ENCODE data around the gene SRGAP1. TPM values are rescaled to one million over a fixed set of nuclear protein-coding genes. Genes with fewer than 3 reads are reported as not detected.

Gene SRGAP1
- total and polyA plus RNA-seq, 2 of the 4 experiments (the other 2 are of a cell fraction), result 10.0 to 10.2 TPM

GRCh38 chr12:64147011-64147631, 302.6 kb downstream of the SRGAP1 start:
- H3K56ac ChIP-seq (ENCODE audit: extremely low read depth, insufficient read depth, low read length), result no peak overlapping the region
- no peak overlapping the region for H2BK120ac ChIP-seq (ENCODE audit: low read depth, low read length)
- ATAC-seq (ENCODE audit: low read depth) (no peak), DNase-seq (no peak)
- CTCF ChIA-PET, result interaction anchor here (0.7 kb wide), 1 partner anchor 109 kb away, joined by 3 read pairs; no protein-coding TSS in a partner anchor
- peak overlapping the region; percentile 24 for H2AFZ ChIP-seq (replicated peaks; ENCODE audit: low read length, poor library complexity)
- dilution Hi-C loops (cut with HindIII; ENCODE audit: low sequenced_read_pairs, unreplicated experiment) (no loop called here), in situ Hi-C loops (cut with MboI; ENCODE audit: low sequenced_read_pairs) (no loop called here), intact Hi-C loops (cut with micrococcal nuclease) (no loop called here)
- no peak overlapping the region for H2AK9ac ChIP-seq (replicated peaks; ENCODE audit: low read depth, low read length, poor library complexity)
- H4K20me1 ChIP-seq (ENCODE audit: insufficient read depth, low read length), result no peaks in the 10 kb centered on the region
- H4K8ac ChIP-seq (ENCODE audit: low read depth in 2 of 2, low read length in 2 of 2), result peak overlapping the region in 1 of 2 experiments; percentile 8; a peak in 1 of 4 replicates
- H3K23ac ChIP-seq (ENCODE audit: low read depth, low read length), result no peak overlapping the region
- POLR2A ChIA-PET (ENCODE audit: unreplicated experiment), result interaction anchor here (0.6 kb wide), 1 partner anchor 87 kb away, joined by 4 read pairs; no protein-coding TSS in a partner anchor
- H3K9ac ChIP-seq (ENCODE audit: low read depth, low read length), result no peak overlapping the region
- H3K9me3 ChIP-seq (ENCODE audit: control insufficient read depth, insufficient read depth, low read length), result no peaks in the 10 kb centered on the region
- H3K4me1 ChIP-seq (ENCODE audit: control insufficient read depth, insufficient read depth, low read length), result peaks cover 3% of the 10 kb centered on the region; the same call in 1 of the 2 replicates
- no peak overlapping the region; the same call in 1 of the 2 replicates for H3K14ac ChIP-seq (replicated peaks; ENCODE audit: low read depth, low read length)
- H3K27me3 ChIP-seq (ENCODE audit: control insufficient read depth, insufficient read depth, low read length), result no peaks in the 10 kb centered on the region
- H3K4me2 ChIP-seq (ENCODE audit: low read depth, low read length), result no peak overlapping the region
- 0 out of 2 replicates have a peak overlapping the region, but pooled peaks have one; percentile 23 for H3K18ac ChIP-seq (ENCODE audit: low read depth, low read length)
- H2AK5ac ChIP-seq (ENCODE audit: low read depth, low read length), result no peak overlapping the region
- TF ChIP-seq NFE2L2 (IDR thresholded peaks at IDR 0.05; ENCODE audit: low read depth, low read length) (no peak), SMC3 (IDR thresholded peaks at IDR 0.05; ENCODE audit: low read depth, low read length) (no peak), FOS (IDR thresholded peaks at IDR 0.05; ENCODE audit: low read depth, low read length) (no peak)
- no peak overlapping the region for H3K4me3 ChIP-seq (ENCODE audit: insufficient read depth, low read depth, low read length)
- peak overlapping the region; percentile 8; the same call in 1 of the 2 replicates for H4K5ac ChIP-seq (ENCODE audit: low read depth, low read length)
- no peak overlapping the region for H2BK20ac ChIP-seq (ENCODE audit: low read depth, low read length)
- peaks cover 32% of the 10 kb centered on the region for H3K36me3 ChIP-seq (ENCODE audit: control insufficient read depth, insufficient read depth, low read length)
- H2BK5ac ChIP-seq (ENCODE audit: low read depth, low read length, poor library complexity, severe bottlenecking), result peak overlapping the region; percentile 14
- H3K4ac ChIP-seq (ENCODE audit: low read depth, low read length), result peak overlapping the region; percentile 49
- H3K27ac ChIP-seq (ENCODE audit: insufficient read depth, low read length), result peak overlapping the region; percentile 40; the same call in 1 of the 2 replicates
- H4K91ac ChIP-seq (ENCODE audit: insufficient read depth, low read depth, low read length), result no peak overlapping the region
- H3K79me1 ChIP-seq (ENCODE audit: low read depth in 1 of 2, low read length in 2 of 2), result peaks cover 28 to 38% of the 10 kb centered on the region in 2 experiments; a peak in 3 of 4 replicates
- BruUV-seq (replicated peaks), result no TSS peak
- H2BK15ac ChIP-seq (ENCODE audit: low read depth, low read length), result no peak overlapping the region
- WGBS, 2 experiments (ENCODE audit: extremely low coverage in 2 of 2, insufficient read length in 1 of 2), result 81% methylated on average over 3 of the region's 21 CpGs; no CpG with 5 or more reads in 1 of the 2 experiments
- H3K9me1 ChIP-seq (ENCODE audit: insufficient read depth, low read length), result peaks cover 11% of the 10 kb centered on the region
